ENCODE results near the gene RAD50.
"Not testable (repeated sequence)": the region's sequence is repeated elsewhere in the genome, so short reads cannot be mapped to it uniquely, and the experiment has no call there.

Gene RAD50

GRCh38 chr5:132687995-132688394 is 131.2 kb downstream of the RAD50 start:
- TF ChIP-seq CTCF (IDR thresholded peaks at IDR 0.05; ENCODE audit: control insufficient read depth, insufficient read depth, low read depth, low read length, missing control alignments): no peak
- H3K4me3 ChIP-seq (ENCODE audit: control insufficient read depth, low read depth, low read length): no peak overlapping the region
- no peak for DNase-seq (ENCODE audit: low read depth)

GRCh38 chr5:132688536-132689339 is 132.0 kb downstream of the RAD50 start:
- H3K4me3 ChIP-seq (ENCODE audit: control insufficient read depth, low read depth, low read length): no peak overlapping the region
- TF ChIP-seq CTCF (IDR thresholded peaks at IDR 0.05; ENCODE audit: control insufficient read depth, insufficient read depth, low read depth, low read length, missing control alignments): no peak
- peak; percentile 18 for DNase-seq (ENCODE audit: low read depth)

- no peak overlapping the region for H3K4me3 ChIP-seq (ENCODE audit: control insufficient read depth, low read depth, low read length)
- TF ChIP-seq CTCF (IDR thresholded peaks at IDR 0.05; ENCODE audit: control insufficient read depth, insufficient read depth, low read depth, low read length, missing control alignments): no peak
- DNase-seq (ENCODE audit: low read depth): no peak
These were observed 132.7 kb downstream of the RAD50 start for GRCh38 chr5:132689513-132689912.

GRCh38 chr5:132690156-132690555 is 133.4 kb downstream of the RAD50 start:
- DNase-seq (ENCODE audit: low read depth): no peak
- H3K4me3 ChIP-seq (ENCODE audit: control insufficient read depth, low read depth, low read length): no peak overlapping the region
- no peak for TF ChIP-seq CTCF (IDR thresholded peaks at IDR 0.05; ENCODE audit: control insufficient read depth, insufficient read depth, low read depth, low read length, missing control alignments)

GRCh38 chr5:132691755-132692631 is 135.2 kb downstream of the RAD50 start:
- H3K4me3 ChIP-seq (ENCODE audit: control insufficient read depth, low read depth, low read length); DNase-seq (ENCODE audit: low read depth): not testable (repeated sequence)

- no peak for TF ChIP-seq CTCF (IDR thresholded peaks at IDR 0.05; ENCODE audit: control insufficient read depth, insufficient read depth, low read depth, low read length, missing control alignments)
- H3K4me3 ChIP-seq (ENCODE audit: control insufficient read depth, low read depth, low read length): no peak overlapping the region
- no peak for DNase-seq (ENCODE audit: low read depth)
These were observed 135.8 kb downstream of the RAD50 start for GRCh38 chr5:132692632-132692967.
